Effector memory CD4-positive, alpha-beta T cell (primary cell): ENCODE measurements around the gene MTA2.
"Not testable (repeated sequence)": the region's sequence is repeated elsewhere in the genome, so short reads cannot be mapped to it uniquely, and the experiment has no call there.

Experiments
- DNase-seq, 3 donors: peaks; one replicate each; pipeline ENCODE4 v3.0.0-alpha.2; 2020
- H3K27ac ChIP-seq: 2 replicates; pipeline ENCODE4 v1.7.0; 2013; ENCODE audit warnings: mild to moderate bottlenecking, low read length, moderate library complexity; ENCODE audit not compliant: insufficient read depth, poor library complexity, severe bottlenecking
- H3K27me3 ChIP-seq: replicated peaks from 2 replicates; pipeline ENCODE4 v1.7.0; 2013; ENCODE audit warnings: mild to moderate bottlenecking, low read length; ENCODE audit not compliant: insufficient read depth, control insufficient read depth, poor library complexity, severe bottlenecking
- H3K36me3 ChIP-seq: 2 replicates; pipeline ENCODE4 v1.7.0; 2013; ENCODE audit warnings: mild to moderate bottlenecking, low read length, moderate library complexity; ENCODE audit not compliant: control insufficient read depth, insufficient read depth
- H3K4me1 ChIP-seq: 2 replicates; pipeline ENCODE4 v1.7.0; 2013; ENCODE audit warnings: low read length, mild to moderate bottlenecking; ENCODE audit not compliant: control insufficient read depth, insufficient read depth, poor library complexity, severe bottlenecking
- H3K4me3 ChIP-seq: 2 replicates; pipeline ENCODE4 v1.7.0; 2013; ENCODE audit warnings: low read length, low read depth, mild to moderate bottlenecking; ENCODE audit not compliant: insufficient read depth, poor library complexity, severe bottlenecking
- H3K9me3 ChIP-seq: 2 replicates; pipeline ENCODE4 v1.7.0; 2013; ENCODE audit warnings: mild to moderate bottlenecking, low read length, moderate library complexity; ENCODE audit not compliant: control insufficient read depth

The MTA2 gene

GRCh38 chr11:62556875-62557631 is 44.6 kb downstream of the MTA2 start:
- no peaks in the 10 kb centered on the region for H3K27me3 ChIP-seq
- peak overlapping the region; percentile 44 for H3K4me3 ChIP-seq
- peak in 2 of 3 donors; percentile 40 to 43 for DNase-seq
- H3K27ac ChIP-seq = peak overlapping the region; percentile 99
- peaks cover 6% of the 10 kb centered on the region for H3K36me3 ChIP-seq
- H3K4me1 ChIP-seq = peaks cover 86% of the 10 kb centered on the region
- no peaks in the 10 kb centered on the region for H3K9me3 ChIP-seq

- H3K36me3 ChIP-seq = peaks cover 6% of the 10 kb centered on the region
- H3K4me1 ChIP-seq = peaks cover 91% of the 10 kb centered on the region
- peak overlapping the region; percentile 99 for H3K27ac ChIP-seq
- no peaks in the 10 kb centered on the region for H3K27me3 ChIP-seq
- DNase-seq = peak; percentile 76 to 83 (median 78)
- H3K9me3 ChIP-seq = no peaks in the 10 kb centered on the region
- H3K4me3 ChIP-seq = peak overlapping the region; percentile 44
Observed at GRCh38 chr11:62556108-62556874, 45.4 kb downstream of the MTA2 start.

- Histone ChIP-seq H3K27me3 (no peaks in the 10 kb centered on the region), H3K4me3 (peak overlapping the region; percentile 44), H3K9me3 (no peaks in the 10 kb centered on the region), H3K4me1 (peaks cover 93% of the 10 kb centered on the region), H3K27ac (peak overlapping the region; percentile 99), H3K36me3 (peaks cover 6% of the 10 kb centered on the region)
- peak; percentile 67 to 73 (median 69) for DNase-seq
Observed at GRCh38 chr11:62555464-62556107, 46.1 kb downstream of the MTA2 start.

GRCh38 chr11:62554387-62555167 is 47.1 kb downstream of the MTA2 start:
- H3K27ac ChIP-seq = peak overlapping the region; percentile 99
- peaks cover 1% of the 10 kb centered on the region for H3K36me3 ChIP-seq
- no peaks in the 10 kb centered on the region for H3K9me3 ChIP-seq
- no peaks in the 10 kb centered on the region for H3K27me3 ChIP-seq
- H3K4me1 ChIP-seq = peaks cover 90% of the 10 kb centered on the region
- DNase-seq = no peak
- peak overlapping the region; percentile 21 for H3K4me3 ChIP-seq

GRCh38 chr11:62553839-62554361 is 47.8 kb downstream of the MTA2 start:
- Histone ChIP-seq H3K36me3 (no peaks in the 10 kb centered on the region), H3K27me3 (no peaks in the 10 kb centered on the region), H3K27ac (peak overlapping the region; percentile 99), H3K4me3 (no peak overlapping the region), H3K4me1 (peaks cover 83% of the 10 kb centered on the region), H3K9me3 (no peaks in the 10 kb centered on the region)
- DNase-seq = no peak

- Histone ChIP-seq H3K27me3 (no peaks in the 10 kb centered on the region), H3K36me3 (no peaks in the 10 kb centered on the region), H3K27ac (peak overlapping the region; percentile 99), H3K4me1 (peaks cover 77% of the 10 kb centered on the region), H3K9me3 (no peaks in the 10 kb centered on the region), H3K4me3 (peak overlapping the region; percentile 30)
- peak; percentile 41 to 65 (median 59) for DNase-seq
Observed at GRCh38 chr11:62553080-62553838, 48.4 kb downstream of the MTA2 start.

GRCh38 chr11:62552485-62553079 is 49.1 kb downstream of the MTA2 start:
- Histone ChIP-seq H3K36me3 (no peaks in the 10 kb centered on the region), H3K9me3 (no peaks in the 10 kb centered on the region), H3K27ac (peak overlapping the region; percentile 99), H3K4me1 (peaks cover 75% of the 10 kb centered on the region), H3K4me3 (peak overlapping the region; percentile 30), H3K27me3 (no peaks in the 10 kb centered on the region)
- DNase-seq = no peak

- peak overlapping the region; percentile 99 for H3K27ac ChIP-seq
Observed at GRCh38 chr11:62550478-62550877, 51.2 kb downstream of the MTA2 start.

More at GRCh38 chr11:62550478-62550877, 51.2 kb downstream of the MTA2 start:
- H3K27me3 ChIP-seq, H3K9me3 ChIP-seq, DNase-seq, H3K36me3 ChIP-seq, H3K4me3 ChIP-seq: not testable (repeated sequence)
- H3K4me1 ChIP-seq = peaks cover 62% of the 10 kb centered on the region
